ENCODE results near the gene SKP2. TPM values are rescaled to one million over a fixed set of nuclear protein-coding genes. Genes with fewer than 3 reads are reported as not detected.

SKP2 gene
- total and polyA plus RNA-seq, 2 donors (not counting 3 experiments of a cell fraction or from before 2014, with no cell fraction given): 12.5 to 40.9 TPM

MicroRNAs within 50 kb of the gene (microRNA counts, 767-probe panel; counts per million panel counts)
- 723 counts per million, percentile 96 among the panel's probes with 10 or more counts for microRNA hsa-miR-580

Small RNA genes within 50 kb of the gene (microRNA-seq; reads per million reads assigned to microRNA genes)
- 2.7 reads per million for gene MIR580 (ENCODE audit: borderline number of aligned reads, borderline replicate concordance)

Small RNA genes within 50 kb of the gene (small RNA-seq; reads per million reads assigned to genes)
- gene MIR580 (ENCODE audit: insufficient read depth, insufficient read length, low read depth, low replicate concordance): not detected
- not detected for gene RNU6-1305P (ENCODE audit: insufficient read depth, insufficient read length, low read depth, low replicate concordance)

Other genes with a start within 250 kb of the SKP2 start
- gene CAPSL, start 213.5 kb upstream of the SKP2 start, total RNA-seq: not detected in 2 replicates
- gene CAPSL, start 213.5 kb upstream of the SKP2 start, polyA plus RNA-seq: not detected in 2 replicates
- not detected in 2 replicates for gene UGT3A1, start 160.7 kb upstream of the SKP2 start, total RNA-seq
- not detected in 2 replicates for gene UGT3A1, start 160.7 kb upstream of the SKP2 start, polyA plus RNA-seq
- not detected in 2 replicates for gene UGT3A2, start 85.2 kb upstream of the SKP2 start, total RNA-seq
- gene UGT3A2, start 85.2 kb upstream of the SKP2 start, polyA plus RNA-seq: not detected in 2 replicates
- gene LMBRD2, start 224 bp upstream of the SKP2 start, total RNA-seq: 5.2 and 6.6 TPM in 2 replicates
- gene LMBRD2, start 224 bp upstream of the SKP2 start, polyA plus RNA-seq: 1.0 and 1.2 TPM in 2 replicates
- gene NADK2, start 89.8 kb downstream of the SKP2 start, total RNA-seq: 18.2 and 20.3 TPM in 2 replicates
- gene NADK2, start 89.8 kb downstream of the SKP2 start, polyA plus RNA-seq: 3.6 and 4.0 TPM in 2 replicates
- not detected in 2 replicates for gene RANBP3L, start 149.8 kb downstream of the SKP2 start, total RNA-seq
- not detected in 2 replicates for gene RANBP3L, start 149.8 kb downstream of the SKP2 start, polyA plus RNA-seq

Measured in endothelial cell of umbilical vein (primary cell).